DND-41 (cell line): Measurements from ENCODE around the gene MAP3K5.

Source experiments
- CTCF ChIP-seq: IDR thresholded peaks from 2 replicates; pipeline ENCODE4 v1.5.1; 2012; ENCODE audit warnings: borderline replicate concordance, low read length, moderate library complexity, mild to moderate bottlenecking; ENCODE audit not compliant: poor library complexity, severe bottlenecking; ENCODE audit errors: extremely low read depth
- EZH2 ChIP-seq: IDR thresholded peaks from 3 replicates; pipeline ENCODE4 v1.6.1; 2012; ENCODE audit warnings: borderline replicate concordance, low read depth, mild to moderate bottlenecking, moderate library complexity, low read length, inconsistent platforms; ENCODE audit not compliant: severe bottlenecking

GRCh38 chr6:136831873-136832562 is 39.7 kb upstream of the MAP3K5 start:
- TF ChIP-seq CTCF = no peak
- TF ChIP-seq EZH2 = no peak
